Activated T-cell treated with anti-CD3 and anti-CD28 coated beads for 48 hours (primary cell): Measurements from ENCODE around the gene NCBP3.
"Not testable (repeated sequence)": the region's sequence is repeated elsewhere in the genome, so short reads cannot be mapped to it uniquely, and the experiment has no call there.

Source experiments
- DNase-seq: peaks from one replicate; pipeline ENCODE4 v3.0.0-alpha.2; 2020; ENCODE audit warnings: low read depth

NCBP3 gene

GRCh38 chr17:3880983-3881382, 34.9 kb upstream of the NCBP3 start:
- DNase-seq = no peak

- no peak for DNase-seq
Observed at GRCh38 chr17:3879591-3880417, 33.8 kb upstream of the NCBP3 start.

- no peak for DNase-seq
Observed at GRCh38 chr17:3879186-3879585, 33.1 kb upstream of the NCBP3 start.

GRCh38 chr17:3877220-3877619, 31.2 kb upstream of the NCBP3 start:
- DNase-seq = no peak

- no peak for DNase-seq
Observed at GRCh38 chr17:3875317-3875716, 29.3 kb upstream of the NCBP3 start.

GRCh38 chr17:3873862-3874261, 27.8 kb upstream of the NCBP3 start:
- no peak for DNase-seq

- DNase-seq = no peak
Observed at GRCh38 chr17:3870871-3871306, 24.8 kb upstream of the NCBP3 start.

- no peak for DNase-seq
Observed at GRCh38 chr17:3867606-3868005, 21.6 kb upstream of the NCBP3 start.

GRCh38 chr17:3867106-3867505, 21.1 kb upstream of the NCBP3 start:
- no peak for DNase-seq

GRCh38 chr17:3866276-3866675, 20.2 kb upstream of the NCBP3 start:
- DNase-seq = no peak

- no peak for DNase-seq
Observed at GRCh38 chr17:3865176-3865575, 19.1 kb upstream of the NCBP3 start.

GRCh38 chr17:3864534-3864933, 18.5 kb upstream of the NCBP3 start:
- no peak for DNase-seq

- no peak for DNase-seq
Observed at GRCh38 chr17:3861761-3862681, 16.0 kb upstream of the NCBP3 start.

- DNase-seq = no peak
Observed at GRCh38 chr17:3860939-3861700, 15.1 kb upstream of the NCBP3 start.

GRCh38 chr17:3859940-3860339, 13.9 kb upstream of the NCBP3 start:
- DNase-seq = no peak

GRCh38 chr17:3857261-3858105, 11.4 kb upstream of the NCBP3 start:
- DNase-seq = no peak

GRCh38 chr17:3854204-3854603, 8.2 kb upstream of the NCBP3 start:
- DNase-seq = not testable (repeated sequence)

- no peak for DNase-seq
Observed at GRCh38 chr17:3852561-3852960, 6.5 kb upstream of the NCBP3 start.

GRCh38 chr17:3851461-3852100, 5.5 kb upstream of the NCBP3 start:
- DNase-seq = no peak

- no peak for DNase-seq
Observed at GRCh38 chr17:3848229-3848835, 2.3 kb upstream of the NCBP3 start.
